ENCODE measurements around the gene EMC8. TPM values are rescaled to one million over a fixed set of nuclear protein-coding genes. Genes with fewer than 3 reads are reported as not detected.
A peak's percentile ranks its signal among the peaks of the same experiment; 100 is the strongest.

The EMC8 gene
- total and polyA plus RNA-seq, 5 donors, result 13.8 to 22.0 (median 20.3) TPM

GRCh38 chr16:85834741-85835140 lies 35.4 kb upstream of the EMC8 start:
- no peak for ATAC-seq
- H3K4me3 ChIP-seq (ENCODE audit: low read length), result no peak overlapping the region
- no peaks in the 10 kb centered on the region for H3K27me3 ChIP-seq (ENCODE audit: control insufficient read depth, insufficient read depth)
- H3K4me1 ChIP-seq (ENCODE audit: control insufficient read depth, insufficient read depth, low read length), result no peaks in the 10 kb centered on the region
- no peak overlapping the region for H3K27ac ChIP-seq (ENCODE audit: low read length)
- DNase-seq, result no peak
- 87% methylated on average over 5 of the region's 5 CpGs for WGBS
- H3K9me3 ChIP-seq (ENCODE audit: control insufficient read depth, low read length), result no peaks in the 10 kb centered on the region
- intact Hi-C loops (cut with DNase I), result no loop called here

- no peak overlapping the region for H3K27ac ChIP-seq (ENCODE audit: low read length)
- H3K4me3 ChIP-seq (ENCODE audit: low read length), result no peak overlapping the region
- intact Hi-C loops (cut with DNase I), result no loop called here
- no peaks in the 10 kb centered on the region for H3K9me3 ChIP-seq (ENCODE audit: control insufficient read depth, low read length)
- ATAC-seq (peak; percentile 30 to 61), DNase-seq (no peak)
- 47% methylated on average over 22 of the region's 22 CpGs for WGBS
- no peaks in the 10 kb centered on the region for H3K4me1 ChIP-seq (ENCODE audit: control insufficient read depth, insufficient read depth, low read length)
- no peaks in the 10 kb centered on the region for H3K27me3 ChIP-seq (ENCODE audit: control insufficient read depth, insufficient read depth)
Measured at GRCh38 chr16:85833219-85833920, 34.0 kb upstream of the EMC8 start.

- DNase-seq (no peak), ATAC-seq (peak in 1 of 2 donors; percentile 13)
- no peak overlapping the region for H3K4me3 ChIP-seq (ENCODE audit: low read length)
- H3K9me3 ChIP-seq (ENCODE audit: control insufficient read depth, low read length), result no peaks in the 10 kb centered on the region
- H3K27ac ChIP-seq (ENCODE audit: low read length), result no peak overlapping the region
- intact Hi-C loops (cut with DNase I), result no loop called here
- H3K27me3 ChIP-seq (ENCODE audit: control insufficient read depth, insufficient read depth), result no peaks in the 10 kb centered on the region
- H3K4me1 ChIP-seq (ENCODE audit: control insufficient read depth, insufficient read depth, low read length), result no peaks in the 10 kb centered on the region
- WGBS, result 71% methylated on average over 21 of the region's 21 CpGs
Measured at GRCh38 chr16:85832570-85833218, 33.4 kb upstream of the EMC8 start.

- Histone ChIP-seq H3K27ac (ENCODE audit: low read length) (no peak overlapping the region), H3K4me1 (ENCODE audit: control insufficient read depth, insufficient read depth, low read length) (no peaks in the 10 kb centered on the region), H3K4me3 (ENCODE audit: low read length) (no peak overlapping the region), H3K9me3 (ENCODE audit: control insufficient read depth, low read length) (no peaks in the 10 kb centered on the region), H3K27me3 (ENCODE audit: control insufficient read depth, insufficient read depth) (no peaks in the 10 kb centered on the region)
- intact Hi-C loops (cut with DNase I), result no loop called here
- DNase-seq (no peak), ATAC-seq (no peak)
- WGBS, result 81% methylated on average over 9 of the region's 9 CpGs
Measured at GRCh38 chr16:85830821-85831220, 31.5 kb upstream of the EMC8 start.

GRCh38 chr16:85829751-85830445 lies 30.6 kb upstream of the EMC8 start:
- 61% methylated on average over 24 of the region's 24 CpGs for WGBS
- ATAC-seq (peak; percentile 20 to 40), DNase-seq (peak in 2 of 3 donors; percentile 68 to 81)
- Histone ChIP-seq H3K27me3 (ENCODE audit: control insufficient read depth, insufficient read depth) (no peaks in the 10 kb centered on the region), H3K4me1 (ENCODE audit: control insufficient read depth, insufficient read depth, low read length) (no peaks in the 10 kb centered on the region), H3K4me3 (ENCODE audit: low read length) (no peak overlapping the region), H3K27ac (ENCODE audit: low read length) (no peak overlapping the region), H3K9me3 (ENCODE audit: control insufficient read depth, low read length) (no peaks in the 10 kb centered on the region)
- intact Hi-C loops (cut with DNase I), result loop anchor here in 2 of 4 donors (10.0 kb wide), 1 partner anchor 685 kb away; the partner anchor contains the start of gene FOXF1 (in 2 of the 2)

GRCh38 chr16:85829171-85829719 lies 29.9 kb upstream of the EMC8 start:
- ATAC-seq, result no peak
- no peak for DNase-seq
- 79% methylated on average over 15 of the region's 15 CpGs for WGBS
- H3K9me3 ChIP-seq (ENCODE audit: control insufficient read depth, low read length), result no peaks in the 10 kb centered on the region
- H3K4me1 ChIP-seq (ENCODE audit: control insufficient read depth, insufficient read depth, low read length), result no peaks in the 10 kb centered on the region
- no peak overlapping the region for H3K4me3 ChIP-seq (ENCODE audit: low read length)
- intact Hi-C loops (cut with DNase I), result loop anchor here in 2 of 4 donors (10.0 kb wide), 1 partner anchor 686 kb away; the partner anchor contains the start of gene FOXF1 (in 2 of the 2)
- H3K27me3 ChIP-seq (ENCODE audit: control insufficient read depth, insufficient read depth), result no peaks in the 10 kb centered on the region
- no peak overlapping the region for H3K27ac ChIP-seq (ENCODE audit: low read length)

- WGBS, result 82% methylated on average over 9 of the region's 9 CpGs
- DNase-seq (no peak), ATAC-seq (no peak)
- no peaks in the 10 kb centered on the region for H3K9me3 ChIP-seq (ENCODE audit: control insufficient read depth, low read length)
- H3K4me1 ChIP-seq (ENCODE audit: control insufficient read depth, insufficient read depth, low read length), result no peaks in the 10 kb centered on the region
- no peaks in the 10 kb centered on the region for H3K27me3 ChIP-seq (ENCODE audit: control insufficient read depth, insufficient read depth)
- H3K27ac ChIP-seq (ENCODE audit: low read length), result no peak overlapping the region
- no peak overlapping the region for H3K4me3 ChIP-seq (ENCODE audit: low read length)
- intact Hi-C loops (cut with DNase I), result loop anchor here in 2 of 4 donors (10.0 kb wide), 1 partner anchor 687 kb away; the partner anchor contains the start of gene FOXF1 (in 2 of the 2)
Measured at GRCh38 chr16:85828166-85828565, 28.8 kb upstream of the EMC8 start.

GRCh38 chr16:85826686-85827247 lies 27.4 kb upstream of the EMC8 start:
- H3K27me3 ChIP-seq (ENCODE audit: control insufficient read depth, insufficient read depth), result no peaks in the 10 kb centered on the region
- H3K4me3 ChIP-seq (ENCODE audit: low read length), result no peak overlapping the region
- intact Hi-C loops (cut with DNase I), result loop anchor here in 2 of 4 donors (10.0 kb wide), 1 partner anchor 688 kb away; the partner anchor contains the start of gene FOXF1 (in 2 of the 2)
- WGBS, result 85% methylated on average over 16 of the region's 16 CpGs
- ATAC-seq, result no peak
- H3K27ac ChIP-seq (ENCODE audit: low read length), result no peak overlapping the region
- no peaks in the 10 kb centered on the region for H3K9me3 ChIP-seq (ENCODE audit: control insufficient read depth, low read length)
- no peak for DNase-seq
- H3K4me1 ChIP-seq (ENCODE audit: control insufficient read depth, insufficient read depth, low read length), result no peaks in the 10 kb centered on the region

- no peak for DNase-seq
- Histone ChIP-seq H3K27ac (ENCODE audit: low read length) (no peak overlapping the region), H3K27me3 (ENCODE audit: control insufficient read depth, insufficient read depth) (no peaks in the 10 kb centered on the region), H3K9me3 (ENCODE audit: control insufficient read depth, low read length) (no peaks in the 10 kb centered on the region), H3K4me3 (ENCODE audit: low read length) (no peak overlapping the region), H3K4me1 (ENCODE audit: control insufficient read depth, insufficient read depth, low read length) (no peaks in the 10 kb centered on the region)
- 66% methylated on average over 9 of the region's 9 CpGs for WGBS
- intact Hi-C loops (cut with DNase I), result loop anchor here in 2 of 4 donors (10.0 kb wide), 1 partner anchor 689 kb away; the partner anchor contains the start of gene FOXF1 (in 2 of the 2)
- ATAC-seq, result no peak
Measured at GRCh38 chr16:85825326-85825725, 26.0 kb upstream of the EMC8 start.

Data from right cardiac atrium (tissue), 5 donors.